ENCODE measurements around the gene KCNK16.

DNA sequence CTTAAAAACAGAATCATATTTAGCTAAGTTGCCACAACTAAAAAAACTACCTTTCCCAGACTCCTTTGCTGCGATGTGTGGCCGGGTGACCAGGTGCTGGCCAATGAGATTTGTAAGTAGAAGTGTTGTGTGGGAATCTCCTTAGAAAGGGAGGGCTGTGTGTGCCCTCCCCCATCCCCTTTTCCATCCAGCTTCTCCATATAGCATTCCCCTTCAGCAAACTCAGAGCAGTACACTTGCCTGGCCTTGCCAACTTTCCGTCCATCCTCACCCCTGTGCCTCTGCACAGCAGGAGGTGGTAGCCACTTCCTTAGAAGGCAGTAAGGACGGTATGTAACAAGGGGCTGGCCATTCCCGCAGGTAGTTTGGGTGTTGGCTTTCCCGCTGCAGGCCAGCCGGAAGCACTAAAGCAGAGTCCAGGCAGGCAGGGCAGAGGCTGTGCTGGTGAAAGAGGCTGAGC is 22.3 kb upstream of the KCNK16 start:
- no peak for TF ChIP-seq POLR2A (IDR thresholded peaks at IDR 0.05)
- TF ChIP-seq, protein P1, sequence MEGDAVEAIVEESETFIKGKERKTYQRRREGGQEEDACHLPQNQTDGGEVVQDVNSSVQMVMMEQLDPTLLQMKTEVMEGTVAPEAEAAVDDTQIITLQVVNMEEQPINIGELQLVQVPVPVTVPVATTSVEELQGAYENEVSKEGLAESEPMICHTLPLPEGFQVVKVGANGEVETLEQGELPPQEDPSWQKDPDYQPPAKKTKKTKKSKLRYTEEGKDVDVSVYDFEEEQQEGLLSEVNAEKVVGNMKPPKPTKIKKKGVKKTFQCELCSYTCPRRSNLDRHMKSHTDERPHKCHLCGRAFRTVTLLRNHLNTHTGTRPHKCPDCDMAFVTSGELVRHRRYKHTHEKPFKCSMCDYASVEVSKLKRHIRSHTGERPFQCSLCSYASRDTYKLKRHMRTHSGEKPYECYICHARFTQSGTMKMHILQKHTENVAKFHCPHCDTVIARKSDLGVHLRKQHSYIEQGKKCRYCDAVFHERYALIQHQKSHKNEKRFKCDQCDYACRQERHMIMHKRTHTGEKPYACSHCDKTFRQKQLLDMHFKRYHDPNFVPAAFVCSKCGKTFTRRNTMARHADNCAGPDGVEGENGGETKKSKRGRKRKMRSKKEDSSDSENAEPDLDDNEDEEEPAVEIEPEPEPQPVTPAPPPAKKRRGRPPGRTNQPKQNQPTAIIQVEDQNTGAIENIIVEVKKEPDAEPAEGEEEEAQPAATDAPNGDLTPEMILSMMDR (IDR thresholded peaks at IDR 0.05), result no peak
